Transverse colon (tissue), 4 donors: ENCODE data around the gene PCSK1N.

Source experiments
- POLR2AphosphoS5 ChIP-seq, 3 donors: sonication (generic); formaldehyde crosslinking; IDR thresholded peaks; one replicate each; pipeline ENCODE4 v1.6.1; 2016; ENCODE audit warnings: antibody characterized with exemption in 3 of 3
- TF ChIP-seq, protein P1 (sequence below), 5 experiments: fragments of 200-600 bp in 3 of 5; fragments of 450-650 bp in 2 of 5; sonication (generic) in 3 of 5; IDR thresholded peaks; 1 replicate in 2 of 5; 2 replicates in 3 of 5; pipeline ENCODE4 v1.5.1; 2016 to 2017; ENCODE audit warnings: antibody characterized with exemption in 5 of 5, inconsistent platforms in 3 of 5, mild to moderate bottlenecking in 2 of 5, moderate library complexity in 1 of 5

DNA sequence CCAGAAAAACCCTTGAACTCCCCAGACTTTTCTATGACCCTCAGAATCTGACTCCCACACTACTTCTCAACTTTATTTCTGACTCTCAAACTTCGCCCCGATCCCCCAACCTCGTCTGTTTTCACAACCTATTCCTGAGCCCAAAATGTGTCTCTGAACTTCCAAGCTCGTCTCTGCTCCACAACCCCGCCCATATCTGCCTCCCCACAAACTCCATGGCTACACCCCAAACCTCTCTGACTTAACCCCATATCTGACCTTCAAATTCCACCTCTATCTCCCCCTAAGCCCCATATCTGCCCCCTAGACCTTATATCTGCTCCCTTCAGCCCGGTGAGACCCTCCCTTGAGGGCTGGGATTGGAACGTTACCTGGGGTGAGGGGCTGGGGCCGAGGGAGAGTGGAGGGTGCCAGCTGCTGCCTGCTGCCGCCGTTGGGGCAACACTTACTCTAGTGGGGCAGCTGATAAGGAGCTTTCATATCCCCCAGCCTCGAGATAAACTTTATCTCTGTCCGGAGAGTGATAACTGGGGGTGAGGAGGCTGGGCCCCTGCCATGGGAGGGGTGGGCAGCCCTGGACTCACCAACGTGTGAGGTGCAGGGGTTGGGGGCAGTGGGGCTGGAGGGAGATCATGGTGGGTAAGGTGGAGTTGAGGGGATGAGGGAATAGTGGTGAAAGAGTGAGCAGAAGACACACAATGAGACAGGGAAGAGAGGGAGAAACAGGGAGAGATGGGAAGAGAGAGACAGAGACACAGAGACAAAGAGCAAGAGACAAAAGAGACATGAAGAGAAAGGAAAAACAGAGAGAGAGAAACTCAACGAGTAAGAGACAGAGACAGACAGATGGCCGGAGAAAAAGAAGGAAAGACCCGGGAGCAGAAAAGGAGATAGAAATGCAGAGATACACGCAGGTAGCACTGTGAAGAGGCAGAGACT is 47.6 kb downstream of the PCSK1N start:
- TF ChIP-seq POLR2AphosphoS5 (IDR thresholded peaks at IDR 0.05): no peak
- TF ChIP-seq, protein P1, sequence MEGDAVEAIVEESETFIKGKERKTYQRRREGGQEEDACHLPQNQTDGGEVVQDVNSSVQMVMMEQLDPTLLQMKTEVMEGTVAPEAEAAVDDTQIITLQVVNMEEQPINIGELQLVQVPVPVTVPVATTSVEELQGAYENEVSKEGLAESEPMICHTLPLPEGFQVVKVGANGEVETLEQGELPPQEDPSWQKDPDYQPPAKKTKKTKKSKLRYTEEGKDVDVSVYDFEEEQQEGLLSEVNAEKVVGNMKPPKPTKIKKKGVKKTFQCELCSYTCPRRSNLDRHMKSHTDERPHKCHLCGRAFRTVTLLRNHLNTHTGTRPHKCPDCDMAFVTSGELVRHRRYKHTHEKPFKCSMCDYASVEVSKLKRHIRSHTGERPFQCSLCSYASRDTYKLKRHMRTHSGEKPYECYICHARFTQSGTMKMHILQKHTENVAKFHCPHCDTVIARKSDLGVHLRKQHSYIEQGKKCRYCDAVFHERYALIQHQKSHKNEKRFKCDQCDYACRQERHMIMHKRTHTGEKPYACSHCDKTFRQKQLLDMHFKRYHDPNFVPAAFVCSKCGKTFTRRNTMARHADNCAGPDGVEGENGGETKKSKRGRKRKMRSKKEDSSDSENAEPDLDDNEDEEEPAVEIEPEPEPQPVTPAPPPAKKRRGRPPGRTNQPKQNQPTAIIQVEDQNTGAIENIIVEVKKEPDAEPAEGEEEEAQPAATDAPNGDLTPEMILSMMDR (IDR thresholded peaks at IDR 0.05): no peak
